ENCODE data around the gene MYO15A. TPM values are rescaled to one million over a fixed set of nuclear protein-coding genes. Genes with fewer than 3 reads are reported as not detected.

The MYO15A gene
- total and polyA plus RNA-seq, 2 donors (not counting 1 experiment from before 2014, with no cell fraction given), result 0.42 to 2.0 TPM

- Histone ChIP-seq H3K4me1 (ENCODE audit: control insufficient read depth, extremely low read depth, insufficient read depth, low read length) (no peaks in the 10 kb centered on the region), H3K9me3 (ENCODE audit: control insufficient read depth, insufficient read depth, low read depth, low read length) (no peaks in the 10 kb centered on the region), H3K27me3 (ENCODE audit: control insufficient read depth, insufficient read depth, low read length) (peaks cover 4% of the 10 kb centered on the region), H3K9ac (ENCODE audit: insufficient read depth, low read length) (no peak overlapping the region), H3K27ac (ENCODE audit: insufficient read depth, low read length) (no peak overlapping the region), H3K36me3 (ENCODE audit: control insufficient read depth, insufficient read depth, low read length) (no peaks in the 10 kb centered on the region), H3K79me2 (ENCODE audit: control insufficient read depth, insufficient read depth, low read length) (no peaks in the 10 kb centered on the region), H3K4me2 (ENCODE audit: extremely low read depth, insufficient read depth, low read length) (no peak overlapping the region), H4K20me1 (ENCODE audit: control insufficient read depth, extremely low read depth, insufficient read depth, low read length) (no peaks in the 10 kb centered on the region), H3K4me3 (replicated peaks in 1 of 4; ENCODE audit: control extremely low read depth in 1 of 4, insufficient read depth in 1 of 4, low read depth in 3 of 4, low read length in 4 of 4) (no peak overlapping the region), H2AFZ (ENCODE audit: low read length) (no peak overlapping the region)
- TF ChIP-seq EZH2 (IDR thresholded peaks at IDR 0.05; ENCODE audit: low read length, missing control alignments) (no peak), CTCF (conservative IDR thresholded peaks at IDR 0.05 in 1 of 2, IDR thresholded peaks at IDR 0.05 in 1 of 2; ENCODE audit: low read depth in 1 of 2, low read length in 2 of 2) (no peak)
- no peak for DNase-seq (ENCODE audit: low read depth in 2 of 2)
Measured at GRCh38 chr17:18111330-18111971, 2.9 kb downstream of the MYO15A start.

DNA sequence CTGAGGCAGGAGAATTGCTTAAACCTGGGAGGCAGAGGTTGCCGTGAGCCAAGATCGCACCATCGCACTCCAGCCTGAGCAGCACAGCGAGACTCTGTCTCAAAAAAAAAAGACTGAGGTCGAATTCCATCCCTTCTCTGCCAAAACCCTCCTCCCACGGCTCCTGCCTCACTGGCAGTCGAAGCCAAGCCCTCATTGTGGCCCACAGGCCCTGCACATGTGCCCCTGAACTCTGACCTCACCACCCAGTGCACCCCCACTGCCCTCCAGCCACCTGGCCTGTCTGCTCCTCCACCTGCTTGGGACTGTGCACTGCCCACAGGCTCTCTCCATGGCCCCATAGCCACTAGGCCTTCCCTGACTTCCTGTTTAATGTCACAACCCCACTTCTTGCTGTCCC lies 7.0 kb downstream of the MYO15A start:
- no peaks in the 10 kb centered on the region for H3K79me2 ChIP-seq (ENCODE audit: control insufficient read depth, insufficient read depth, low read length)

DNA sequence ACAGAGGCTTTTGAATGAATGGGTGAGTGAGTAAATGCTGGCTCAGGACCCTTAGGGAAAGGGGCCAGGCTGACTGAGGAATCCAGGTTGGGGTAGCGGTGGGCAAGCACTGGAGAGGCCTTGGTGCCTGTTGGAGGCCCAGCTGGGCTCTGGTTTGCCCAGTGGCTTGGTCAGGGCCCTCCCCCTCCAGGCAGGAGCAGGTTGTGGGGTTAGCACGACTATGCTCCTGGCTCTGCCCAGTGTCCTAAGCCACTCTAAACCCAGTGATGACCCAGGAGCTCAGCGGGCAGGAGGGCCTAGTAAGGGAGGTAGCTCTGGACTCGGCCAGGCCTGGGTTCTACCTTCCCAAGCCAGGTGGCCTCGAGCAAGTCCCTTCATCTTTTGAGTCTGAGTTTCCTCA lies 7.5 kb downstream of the MYO15A start:
- DNase-seq (ENCODE audit: low read depth in 2 of 2), result no peak
- no peaks in the 10 kb centered on the region for H3K4me1 ChIP-seq (ENCODE audit: control insufficient read depth, extremely low read depth, insufficient read depth, low read length)
- no peak overlapping the region for H3K9ac ChIP-seq (ENCODE audit: insufficient read depth, low read length)
- H3K9me3 ChIP-seq (ENCODE audit: control insufficient read depth, insufficient read depth, low read depth, low read length), result no peaks in the 10 kb centered on the region
- TF ChIP-seq EZH2 (IDR thresholded peaks at IDR 0.05; ENCODE audit: low read length, missing control alignments) (no peak), CTCF (conservative IDR thresholded peaks at IDR 0.05 in 1 of 2, IDR thresholded peaks at IDR 0.05 in 1 of 2; ENCODE audit: low read depth in 1 of 2, low read length in 2 of 2) (no peak)
- H3K36me3 ChIP-seq (ENCODE audit: control insufficient read depth, insufficient read depth, low read length), result no peaks in the 10 kb centered on the region
- H2AFZ ChIP-seq (ENCODE audit: low read length), result no peak overlapping the region
- no peak overlapping the region for H3K27ac ChIP-seq (ENCODE audit: insufficient read depth, low read length)
- H3K27me3 ChIP-seq (ENCODE audit: control insufficient read depth, insufficient read depth, low read length), result no peaks in the 10 kb centered on the region
- H3K4me3 ChIP-seq (replicated peaks in 1 of 4; ENCODE audit: control extremely low read depth in 1 of 4, insufficient read depth in 1 of 4, low read depth in 3 of 4, low read length in 4 of 4), result no peak overlapping the region
- no peaks in the 10 kb centered on the region for H4K20me1 ChIP-seq (ENCODE audit: control insufficient read depth, extremely low read depth, insufficient read depth, low read length)
- no peaks in the 10 kb centered on the region for H3K79me2 ChIP-seq (ENCODE audit: control insufficient read depth, insufficient read depth, low read length)
- no peak overlapping the region for H3K4me2 ChIP-seq (ENCODE audit: extremely low read depth, insufficient read depth, low read length)

More for the DNA sequence above, 7.0 kb downstream of the MYO15A start:
- no peak overlapping the region for H3K27ac ChIP-seq (ENCODE audit: insufficient read depth, low read length)
- H3K4me1 ChIP-seq (ENCODE audit: control insufficient read depth, extremely low read depth, insufficient read depth, low read length), result no peaks in the 10 kb centered on the region
- no peak overlapping the region for H3K4me2 ChIP-seq (ENCODE audit: extremely low read depth, insufficient read depth, low read length)
- no peak overlapping the region for H3K9ac ChIP-seq (ENCODE audit: insufficient read depth, low read length)
- H2AFZ ChIP-seq (ENCODE audit: low read length), result no peak overlapping the region
- no peaks in the 10 kb centered on the region for H3K36me3 ChIP-seq (ENCODE audit: control insufficient read depth, insufficient read depth, low read length)
- peaks cover 4% of the 10 kb centered on the region for H3K27me3 ChIP-seq (ENCODE audit: control insufficient read depth, insufficient read depth, low read length)
- H3K9me3 ChIP-seq (ENCODE audit: control insufficient read depth, insufficient read depth, low read depth, low read length), result no peaks in the 10 kb centered on the region
- TF ChIP-seq CTCF (conservative IDR thresholded peaks at IDR 0.05 in 1 of 2, IDR thresholded peaks at IDR 0.05 in 1 of 2; ENCODE audit: low read depth in 1 of 2, low read length in 2 of 2) (no peak), EZH2 (IDR thresholded peaks at IDR 0.05; ENCODE audit: low read length, missing control alignments) (no peak)
- DNase-seq (ENCODE audit: low read depth in 2 of 2), result no peak
- no peak overlapping the region for H3K4me3 ChIP-seq (replicated peaks in 1 of 4; ENCODE audit: control extremely low read depth in 1 of 4, insufficient read depth in 1 of 4, low read depth in 3 of 4, low read length in 4 of 4)
- no peaks in the 10 kb centered on the region for H4K20me1 ChIP-seq (ENCODE audit: control insufficient read depth, extremely low read depth, insufficient read depth, low read length)
